ENCODE data around the gene INPP5E.
A peak's percentile ranks its signal among the peaks of the same experiment; 100 is the strongest.

Gene INPP5E, protein sequence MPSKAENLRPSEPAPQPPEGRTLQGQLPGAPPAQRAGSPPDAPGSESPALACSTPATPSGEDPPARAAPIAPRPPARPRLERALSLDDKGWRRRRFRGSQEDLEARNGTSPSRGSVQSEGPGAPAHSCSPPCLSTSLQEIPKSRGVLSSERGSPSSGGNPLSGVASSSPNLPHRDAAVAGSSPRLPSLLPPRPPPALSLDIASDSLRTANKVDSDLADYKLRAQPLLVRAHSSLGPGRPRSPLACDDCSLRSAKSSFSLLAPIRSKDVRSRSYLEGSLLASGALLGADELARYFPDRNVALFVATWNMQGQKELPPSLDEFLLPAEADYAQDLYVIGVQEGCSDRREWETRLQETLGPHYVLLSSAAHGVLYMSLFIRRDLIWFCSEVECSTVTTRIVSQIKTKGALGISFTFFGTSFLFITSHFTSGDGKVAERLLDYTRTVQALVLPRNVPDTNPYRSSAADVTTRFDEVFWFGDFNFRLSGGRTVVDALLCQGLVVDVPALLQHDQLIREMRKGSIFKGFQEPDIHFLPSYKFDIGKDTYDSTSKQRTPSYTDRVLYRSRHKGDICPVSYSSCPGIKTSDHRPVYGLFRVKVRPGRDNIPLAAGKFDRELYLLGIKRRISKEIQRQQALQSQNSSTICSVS

DNA sequence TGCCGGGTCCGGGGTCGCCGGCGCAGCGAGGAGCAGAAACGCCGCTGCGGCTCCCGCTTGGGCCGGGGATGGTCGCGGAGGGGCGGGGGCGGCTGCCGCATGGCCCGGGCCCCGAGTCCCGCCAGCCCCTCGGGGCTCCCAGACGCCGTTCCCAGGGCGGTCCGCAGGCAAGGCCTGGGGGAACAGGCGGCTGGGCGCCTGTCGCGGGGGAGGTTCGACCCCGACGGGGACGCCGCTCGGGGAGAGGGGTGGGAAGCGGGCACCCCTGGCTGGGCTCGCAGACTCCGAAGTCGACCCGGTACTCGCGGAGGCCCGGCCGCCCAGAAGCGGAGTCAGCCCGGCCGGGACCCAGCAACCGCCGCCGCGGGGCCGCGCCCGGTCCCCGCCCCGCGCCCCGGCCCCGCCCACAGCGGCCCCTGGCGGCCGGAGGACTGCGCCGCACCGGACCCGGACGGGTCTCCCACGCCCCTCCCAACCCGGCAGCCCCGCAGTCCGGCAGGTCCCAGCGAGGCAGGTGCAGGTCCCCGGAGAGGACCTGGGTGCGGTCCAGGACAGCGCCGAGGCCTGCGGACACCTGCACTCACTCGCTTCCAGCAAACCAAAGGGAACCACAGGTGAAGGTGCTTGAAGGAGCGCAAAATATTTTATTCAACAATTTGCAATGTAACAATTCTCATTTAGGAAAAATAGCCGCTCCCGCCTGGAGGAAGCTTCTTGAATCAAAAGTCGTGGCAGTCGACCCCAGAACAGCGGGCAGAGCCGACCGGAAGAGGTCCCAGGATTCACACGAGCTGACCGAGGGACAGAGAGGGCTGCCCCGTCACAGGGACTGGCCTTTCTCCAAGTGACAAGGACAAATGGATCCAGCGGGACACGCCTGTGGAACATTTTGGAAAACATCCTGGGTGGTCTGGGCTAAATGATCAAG, at the start of gene INPP5E:
Gene INPP5E, minus strand, starts transcription at position 365 of the 928 bp plus-strand sequence. CDS start 426 bp downstream, outside the sequence.
- CTCF ChIA-PET = interaction anchor here (0.6 to 3.9 kb wide), 15 partner anchors 10 to 471 kb away, joined by 3 to 17 read pairs (median 4); no protein-coding TSS in a partner anchor
- Histone ChIP-seq H3K4me1 (ENCODE audit: control insufficient read depth, insufficient read depth, low read length) (0 out of 2 replicates have a peak, but pooled peaks cover 2% of the 10 kb centered on the region), H3K27ac (ENCODE audit: extremely low read depth, low read depth, low read length) (peak within 1 kb of the TSS; percentile 89; the same call in 1 of the 2 replicates), H3K36me3 (ENCODE audit: control insufficient read depth in 2 of 2, insufficient read depth in 1 of 2, low read length in 2 of 2) (peaks cover 4 to 73% of the 10 kb centered on the region in 2 experiments; a peak in 2 of 3 replicates), H3K9me3 (ENCODE audit: control insufficient read depth, insufficient read depth, low read depth, low read length) (no peaks in the 10 kb centered on the region), H3K4me3 (ENCODE audit: low read depth, low read length) (peak within 1 kb of the TSS; percentile 81)
- POLR2A ChIA-PET = interaction anchor here (1.2 to 1.7 kb wide), 2 partner anchors 28 to 77 kb away, joined by 3 to 5 read pairs; no protein-coding TSS in a partner anchor
- no peak for TF ChIP-seq ZNF133 (tag by site-specific recombination; IDR thresholded peaks at IDR 0.05)
- TF ChIP-seq, protein P1, sequence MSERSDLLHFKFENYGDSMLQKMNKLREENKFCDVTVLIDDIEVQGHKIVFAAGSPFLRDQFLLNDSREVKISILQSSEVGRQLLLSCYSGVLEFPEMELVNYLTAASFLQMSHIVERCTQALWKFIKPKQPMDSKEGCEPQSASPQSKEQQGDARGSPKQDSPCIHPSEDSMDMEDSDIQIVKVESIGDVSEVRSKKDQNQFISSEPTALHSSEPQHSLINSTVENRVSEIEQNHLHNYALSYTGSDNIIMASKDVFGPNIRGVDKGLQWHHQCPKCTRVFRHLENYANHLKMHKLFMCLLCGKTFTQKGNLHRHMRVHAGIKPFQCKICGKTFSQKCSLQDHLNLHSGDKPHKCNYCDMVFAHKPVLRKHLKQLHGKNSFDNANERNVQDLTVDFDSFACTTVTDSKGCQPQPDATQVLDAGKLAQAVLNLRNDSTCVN (tag by site-specific recombination; optimal IDR thresholded peaks at IDR 0.05) = peak; percentile 43
- TF ChIP-seq, protein P2, sequence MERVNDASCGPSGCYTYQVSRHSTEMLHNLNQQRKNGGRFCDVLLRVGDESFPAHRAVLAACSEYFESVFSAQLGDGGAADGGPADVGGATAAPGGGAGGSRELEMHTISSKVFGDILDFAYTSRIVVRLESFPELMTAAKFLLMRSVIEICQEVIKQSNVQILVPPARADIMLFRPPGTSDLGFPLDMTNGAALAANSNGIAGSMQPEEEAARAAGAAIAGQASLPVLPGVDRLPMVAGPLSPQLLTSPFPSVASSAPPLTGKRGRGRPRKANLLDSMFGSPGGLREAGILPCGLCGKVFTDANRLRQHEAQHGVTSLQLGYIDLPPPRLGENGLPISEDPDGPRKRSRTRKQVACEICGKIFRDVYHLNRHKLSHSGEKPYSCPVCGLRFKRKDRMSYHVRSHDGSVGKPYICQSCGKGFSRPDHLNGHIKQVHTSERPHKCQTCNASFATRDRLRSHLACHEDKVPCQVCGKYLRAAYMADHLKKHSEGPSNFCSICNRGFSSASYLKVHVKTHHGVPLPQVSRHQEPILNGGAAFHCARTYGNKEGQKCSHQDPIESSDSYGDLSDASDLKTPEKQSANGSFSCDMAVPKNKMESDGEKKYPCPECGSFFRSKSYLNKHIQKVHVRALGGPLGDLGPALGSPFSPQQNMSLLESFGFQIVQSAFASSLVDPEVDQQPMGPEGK (tag by site-specific recombination; IDR thresholded peaks at IDR 0.05) = 0 out of 2 replicates have a peak, but pooled peaks have one; percentile 17
- TF ChIP-seq ZNF423 (tag by site-specific recombination; IDR thresholded peaks at IDR 0.05) = no peak
- TF ChIP-seq, protein P3, sequence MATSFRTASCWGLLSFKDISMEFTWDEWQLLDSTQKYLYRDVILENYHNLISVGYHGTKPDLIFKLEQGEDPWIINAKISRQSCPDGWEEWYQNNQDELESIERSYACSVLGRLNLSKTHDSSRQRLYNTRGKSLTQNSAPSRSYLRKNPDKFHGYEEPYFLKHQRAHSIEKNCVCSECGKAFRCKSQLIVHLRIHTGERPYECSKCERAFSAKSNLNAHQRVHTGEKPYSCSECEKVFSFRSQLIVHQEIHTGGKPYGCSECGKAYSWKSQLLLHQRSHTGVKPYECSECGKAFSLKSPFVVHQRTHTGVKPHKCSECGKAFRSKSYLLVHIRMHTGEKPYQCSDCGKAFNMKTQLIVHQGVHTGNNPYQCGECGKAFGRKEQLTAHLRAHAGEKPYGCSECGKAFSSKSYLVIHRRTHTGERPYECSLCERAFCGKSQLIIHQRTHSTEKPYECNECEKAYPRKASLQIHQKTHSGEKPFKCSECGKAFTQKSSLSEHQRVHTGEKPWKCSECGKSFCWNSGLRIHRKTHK (tag by site-specific recombination; IDR thresholded peaks at IDR 0.05) = no peak
- no peak for TF ChIP-seq ZFHX2 (tag by site-specific recombination; conservative IDR thresholded peaks at IDR 0.05)
- no peak for TF ChIP-seq ZEB2 (tag by site-specific recombination; IDR thresholded peaks at IDR 0.05)
- no peak for TF ChIP-seq GLIS2 (tag by site-specific recombination; IDR thresholded peaks at IDR 0.05)
- TF ChIP-seq ZNF585B (tag by site-specific recombination; IDR thresholded peaks at IDR 0.05) = no peak
- TF ChIP-seq SCRT1 (tag by site-specific recombination; IDR thresholded peaks at IDR 0.05; ENCODE audit: borderline replicate concordance) = no peak
- peak; percentile 76 for TF ChIP-seq ZNF76 (tag by site-specific recombination; IDR thresholded peaks at IDR 0.05; ENCODE audit: borderline replicate concordance, low read depth)
- no peak for TF ChIP-seq ZNF555 (tag by site-specific recombination; conservative IDR thresholded peaks at IDR 0.05)
- peak; percentile 69; the same call in 1 of the 2 replicates for TF ChIP-seq ZNF561 (tag by site-specific recombination; IDR thresholded peaks at IDR 0.05; ENCODE audit: borderline replicate concordance)
- TF ChIP-seq ZNF626 (tag by site-specific recombination; IDR thresholded peaks at IDR 0.05) = no peak
- TF ChIP-seq ZBTB11 (tag by site-specific recombination; conservative IDR thresholded peaks at IDR 0.05; ENCODE audit: low read depth) = 0 out of 2 replicates have a peak, but pooled peaks have one; percentile 17
- 0 out of 2 replicates have a peak, but pooled peaks have one; percentile 21 for TF ChIP-seq ZNF692 (tag by site-specific recombination; IDR thresholded peaks at IDR 0.05)
- TF ChIP-seq ZNF335 (tag by site-specific recombination; conservative IDR thresholded peaks at IDR 0.05) = peak; percentile 68
- TF ChIP-seq ZNF394 (tag by site-specific recombination; IDR thresholded peaks at IDR 0.05; ENCODE audit: borderline replicate concordance) = no peak
- 0 out of 2 replicates have a peak, but pooled peaks have one; percentile 51 for TF ChIP-seq KLF10 (tag by site-specific recombination; IDR thresholded peaks at IDR 0.05)
- TF ChIP-seq ZNF169 (tag by site-specific recombination; IDR thresholded peaks at IDR 0.05) = no peak
- TF ChIP-seq ZBTB20 (tag by site-specific recombination; IDR thresholded peaks at IDR 0.05) = peak; percentile 79
- TF ChIP-seq KLF16 (tag by site-specific recombination; IDR thresholded peaks at IDR 0.05) = no peak

All from HEK293 (cell line).